Measurements from ENCODE around the gene MYO1G.
A peak's percentile ranks its signal among the peaks of the same experiment; 100 is the strongest.

Gene MYO1G

GRCh38 chr7:44966731-44967538 lies 11.9 kb downstream of the MYO1G start:
- TF ChIP-seq CTCF (IDR thresholded peaks at IDR 0.05; ENCODE audit: extremely low read depth, missing control alignments) = no peak
- DNase-seq (ENCODE audit: low spot score) = peak; percentile 14

- no peak for TF ChIP-seq CTCF (IDR thresholded peaks at IDR 0.05; ENCODE audit: extremely low read depth, missing control alignments)
- DNase-seq (ENCODE audit: low spot score) = peak; percentile 17
Observed at GRCh38 chr7:44965937-44966730, 12.7 kb downstream of the MYO1G start.

- no peak for DNase-seq (ENCODE audit: low spot score)
- TF ChIP-seq CTCF (IDR thresholded peaks at IDR 0.05; ENCODE audit: extremely low read depth, missing control alignments) = no peak
Observed at GRCh38 chr7:44965441-44965903, 13.3 kb downstream of the MYO1G start.

- peak; percentile 25 for DNase-seq (ENCODE audit: low spot score)
- no peak for TF ChIP-seq CTCF (IDR thresholded peaks at IDR 0.05; ENCODE audit: extremely low read depth, missing control alignments)
Observed at GRCh38 chr7:44964831-44965440, 13.9 kb downstream of the MYO1G start.

- TF ChIP-seq CTCF (IDR thresholded peaks at IDR 0.05; ENCODE audit: extremely low read depth, missing control alignments) = no peak
- peak; percentile 55 for DNase-seq (ENCODE audit: low spot score)
Observed at GRCh38 chr7:44964384-44964830, 14.4 kb downstream of the MYO1G start.

GRCh38 chr7:44963364-44964290 lies 15.2 kb downstream of the MYO1G start:
- TF ChIP-seq CTCF (IDR thresholded peaks at IDR 0.05; ENCODE audit: extremely low read depth, missing control alignments) = no peak

More at GRCh38 chr7:44963364-44964290, 15.2 kb downstream of the MYO1G start:
- DNase-seq (ENCODE audit: low spot score) = peak; percentile 29
